ENCODE data around the gene PSMD7. TPM values are rescaled to one million over a fixed set of nuclear protein-coding genes. Genes with fewer than 3 reads are reported as not detected.

The PSMD7 gene
- total RNA-seq, 6 experiments from 2014 or later, result 39.2 to 53.3 (median 45.2) TPM

GRCh38 chr16:74253161-74253938 is 43.3 kb upstream of the PSMD7 start:
- Histone ChIP-seq H3K9me3 (no peaks in the 10 kb centered on the region), H3K27ac (no peak overlapping the region), H3K4me1 (no peaks in the 10 kb centered on the region), H3K4me3 (no peak overlapping the region), H3K36me3 (no peaks in the 10 kb centered on the region), H3K27me3 (no peaks in the 10 kb centered on the region)
- ATAC-seq, result no peak
- 87% methylated on average over 6 of the region's 6 CpGs for WGBS (ENCODE audit: insufficient coverage, low coverage, low lambda C conversion rate, missing lambda C conversion rate)
- TF ChIP-seq CTCF (IDR thresholded peaks at IDR 0.05) (no peak), POLR2A (IDR thresholded peaks at IDR 0.05) (no peak)
- intact Hi-C loops (cut with DNase I), result no loop called here
- DNase-seq, result no peak

GRCh38 chr16:74257061-74257460 is 39.6 kb upstream of the PSMD7 start:
- H3K36me3 ChIP-seq, result no peaks in the 10 kb centered on the region
- H3K4me1 ChIP-seq, result no peaks in the 10 kb centered on the region
- TF ChIP-seq CTCF (IDR thresholded peaks at IDR 0.05), result no peak
- no peak for TF ChIP-seq POLR2A (IDR thresholded peaks at IDR 0.05)
- DNase-seq, result no peak
- no peaks in the 10 kb centered on the region for H3K9me3 ChIP-seq
- H3K4me3 ChIP-seq, result no peak overlapping the region
- 50% methylated on average over 6 of the region's 7 CpGs for WGBS (ENCODE audit: insufficient coverage, low coverage, low lambda C conversion rate, missing lambda C conversion rate)
- no peak overlapping the region for H3K27ac ChIP-seq
- ATAC-seq, result no peak
- intact Hi-C loops (cut with DNase I), result no loop called here
- no peaks in the 10 kb centered on the region for H3K27me3 ChIP-seq

GRCh38 chr16:74261068-74261467 is 35.5 kb upstream of the PSMD7 start:
- Histone ChIP-seq H3K27ac (no peak overlapping the region), H3K9me3 (no peaks in the 10 kb centered on the region), H3K27me3 (no peaks in the 10 kb centered on the region), H3K4me1 (no peaks in the 10 kb centered on the region), H3K4me3 (no peak overlapping the region), H3K36me3 (no peaks in the 10 kb centered on the region)
- TF ChIP-seq CTCF (IDR thresholded peaks at IDR 0.05), result no peak
- no peak for TF ChIP-seq POLR2A (IDR thresholded peaks at IDR 0.05)
- ATAC-seq, result no peak
- no peak for DNase-seq
- intact Hi-C loops (cut with DNase I), result no loop called here
- 72% methylated on average over 4 of the region's 5 CpGs for WGBS (ENCODE audit: insufficient coverage, low coverage, low lambda C conversion rate, missing lambda C conversion rate)

- Histone ChIP-seq H3K4me1 (no peaks in the 10 kb centered on the region), H3K27ac (no peak overlapping the region), H3K4me3 (no peak overlapping the region), H3K9me3 (no peaks in the 10 kb centered on the region), H3K36me3 (no peaks in the 10 kb centered on the region), H3K27me3 (no peaks in the 10 kb centered on the region)
- ATAC-seq, result no peak
- intact Hi-C loops (cut with DNase I), result no loop called here
- DNase-seq, result no peak
- WGBS (ENCODE audit: insufficient coverage, low coverage, low lambda C conversion rate, missing lambda C conversion rate), result 83% methylated on average over 3 of the region's 3 CpGs
- TF ChIP-seq CTCF (IDR thresholded peaks at IDR 0.05), result no peak
- no peak for TF ChIP-seq POLR2A (IDR thresholded peaks at IDR 0.05)
Observed at GRCh38 chr16:74264811-74265210, 31.8 kb upstream of the PSMD7 start.
